ENCODE results near the gene DUS4L.

DUS4L gene

DNA sequence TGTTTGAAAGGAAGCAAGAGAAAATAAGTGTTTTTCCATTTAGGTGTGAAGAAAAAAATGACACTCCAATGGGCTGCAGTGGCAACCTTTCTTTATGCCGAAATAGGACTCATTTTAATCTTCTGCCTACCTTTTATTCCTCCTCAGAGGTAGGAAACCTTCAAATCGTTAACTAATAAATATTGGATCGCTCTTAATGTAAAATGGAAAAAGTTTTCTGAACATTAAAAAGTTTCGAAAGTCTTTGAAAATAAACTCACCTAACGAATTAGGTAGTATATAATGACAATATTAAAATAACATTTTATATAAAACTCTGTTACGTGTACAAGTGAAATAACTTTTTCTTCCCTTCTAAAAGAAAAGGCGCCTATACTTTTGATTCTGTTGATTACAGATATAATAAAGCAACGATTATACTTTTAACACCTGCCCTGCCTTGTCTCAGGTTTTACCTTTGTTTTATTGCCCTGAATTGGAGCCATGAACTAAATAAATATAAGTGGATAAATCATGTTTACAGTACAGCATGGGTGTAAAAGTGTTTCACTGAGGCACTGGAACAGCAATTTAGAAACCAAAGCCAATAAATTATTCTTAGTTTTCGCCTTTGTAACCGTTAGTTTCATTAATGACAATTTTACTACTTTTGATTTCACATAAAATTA, 17.1 kb downstream of the DUS4L start:
- DNase-seq, result no peak

DNA sequence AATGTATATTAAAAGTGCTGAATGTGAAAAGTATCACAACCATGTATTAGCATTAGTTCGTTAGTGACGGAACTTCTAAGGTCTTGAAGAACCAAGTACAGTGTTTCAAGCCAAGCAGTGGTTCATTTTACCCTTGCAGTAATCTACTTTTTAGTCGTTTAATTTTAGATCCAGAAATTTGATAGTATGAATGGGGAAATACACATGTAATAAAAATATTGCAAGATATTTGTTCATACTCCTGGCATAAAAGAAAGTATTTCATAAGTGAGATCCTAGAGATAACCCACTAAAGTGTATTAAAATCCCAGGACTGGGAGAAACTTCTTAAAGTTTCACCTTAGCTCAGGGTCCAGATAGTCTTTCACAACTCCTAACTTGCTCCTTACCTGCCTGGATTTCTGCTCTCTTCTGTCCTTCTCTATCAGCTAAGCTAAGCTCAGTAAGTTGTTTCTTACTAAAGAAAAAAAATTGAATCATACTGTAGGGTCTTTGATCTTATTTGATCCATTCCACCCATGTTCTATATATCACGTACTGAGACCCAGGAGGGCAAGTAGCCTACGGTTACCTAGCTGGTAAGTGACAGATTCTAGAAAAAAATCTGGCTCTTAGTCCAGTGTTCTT, 17.7 kb downstream of the DUS4L start:
- DNase-seq, result no peak

DNA sequence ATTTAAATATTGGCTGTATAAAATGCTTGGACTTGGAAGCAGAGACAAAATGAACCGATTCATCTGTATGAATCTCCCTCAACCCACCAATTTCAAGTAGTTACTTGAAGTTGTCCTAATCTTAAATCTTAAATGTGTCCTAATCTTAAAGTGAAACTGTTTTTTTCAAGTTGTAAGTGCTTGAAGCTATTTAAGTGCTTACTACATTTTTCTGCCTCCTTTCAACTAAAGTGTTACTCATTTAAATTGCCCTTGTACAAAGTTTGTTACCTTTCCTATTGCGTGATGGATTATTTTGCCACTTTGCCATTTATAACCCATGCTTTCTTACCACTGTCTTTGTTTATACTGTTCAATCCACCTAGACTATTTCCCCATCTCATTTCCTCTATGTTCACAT, 19.1 kb downstream of the DUS4L start:
- DNase-seq, result no peak

- DNase-seq, result no peak
These were observed 20.9 kb downstream of the DUS4L start for GRCh38 chr7:107584716-107585115.

DNA sequence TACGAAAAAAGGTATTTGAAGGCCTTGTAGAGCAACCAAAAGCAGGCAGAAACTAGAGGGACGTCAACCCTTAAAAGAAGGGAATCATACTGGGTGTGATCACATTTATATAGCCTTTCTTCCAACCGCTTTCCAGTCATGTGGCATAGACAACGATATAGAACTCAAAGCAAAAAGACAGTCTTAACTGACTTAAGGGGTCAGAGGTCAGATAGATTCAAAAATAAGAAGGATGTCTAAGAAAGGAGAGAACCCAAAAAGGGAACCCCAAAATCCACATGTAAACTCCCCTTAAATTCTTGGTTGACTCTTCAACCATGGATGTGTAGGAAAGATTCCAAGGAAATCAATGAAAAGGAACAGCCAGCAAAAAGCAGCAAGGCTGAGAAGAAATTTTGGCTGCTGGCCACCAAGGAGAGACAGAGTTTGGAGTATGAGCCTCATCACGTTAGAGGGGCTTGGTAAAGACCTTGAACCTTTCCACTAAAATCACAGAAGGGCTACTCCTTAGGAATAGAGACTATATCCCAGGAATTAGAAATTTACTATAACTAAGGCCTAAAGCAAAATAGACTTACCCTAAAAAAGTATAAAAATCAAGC, 24.9 kb downstream of the DUS4L start:
- no peak for DNase-seq

GRCh38 chr7:107591421-107591820, 27.6 kb downstream of the DUS4L start:
- no peak for DNase-seq

GRCh38 chr7:107592361-107593024, 28.7 kb downstream of the DUS4L start:
- no peak for DNase-seq

DNA sequence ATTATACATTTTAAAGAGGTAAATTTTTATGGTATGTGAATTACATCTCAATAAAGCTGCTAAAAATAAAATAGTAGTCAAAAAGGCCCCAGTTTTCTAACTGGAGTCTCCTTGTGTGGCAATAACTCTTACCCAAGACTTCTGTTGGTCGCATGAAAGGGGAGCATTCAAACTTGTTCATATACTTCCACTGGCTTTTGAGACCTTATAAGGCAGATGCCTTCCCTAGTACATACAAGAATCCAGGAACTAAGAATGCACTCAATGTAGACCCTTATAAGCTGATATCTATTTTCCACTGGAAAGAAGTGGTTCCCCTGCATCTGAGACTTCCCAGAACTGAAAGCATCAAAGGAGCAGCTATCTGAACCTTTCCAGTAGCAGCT, 29.2 kb downstream of the DUS4L start:
- DNase-seq, result no peak

DNA sequence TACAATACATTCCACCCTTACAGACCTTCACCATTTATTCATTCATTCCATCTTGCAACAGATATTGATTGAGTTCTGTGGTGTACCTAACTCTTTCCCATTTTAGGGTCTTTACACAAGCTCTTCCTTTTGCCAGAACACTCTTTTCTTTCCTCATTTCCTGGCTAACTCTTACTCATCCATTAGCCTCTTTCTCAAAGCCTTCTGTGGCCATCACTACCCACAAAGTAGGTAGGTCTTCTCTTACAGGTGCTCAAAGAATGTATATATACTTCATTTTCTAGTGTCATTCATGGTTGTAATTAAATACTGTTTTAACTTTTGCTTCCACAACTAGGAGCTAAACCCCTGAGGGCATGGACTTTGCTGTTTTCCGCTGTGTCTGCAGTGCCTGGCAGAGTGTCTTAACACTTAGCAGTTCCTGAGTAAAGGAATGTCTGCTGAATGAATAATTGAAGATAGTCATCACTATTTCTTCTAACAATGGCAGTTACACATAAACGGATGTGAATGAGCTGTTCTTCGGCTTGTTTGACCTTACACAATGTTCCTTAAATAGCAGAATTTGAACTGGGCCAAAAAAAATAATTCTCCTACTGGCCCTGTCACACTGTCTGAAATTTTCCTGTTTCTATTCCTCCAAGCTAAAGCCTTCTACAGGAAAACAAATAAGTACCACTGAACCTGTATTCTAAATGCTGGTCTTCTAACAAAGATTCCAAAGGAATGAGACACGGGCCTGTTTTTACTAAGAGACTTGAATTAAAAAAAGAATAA, 31.4 kb downstream of the DUS4L start:
- DNase-seq, result no peak

DNA sequence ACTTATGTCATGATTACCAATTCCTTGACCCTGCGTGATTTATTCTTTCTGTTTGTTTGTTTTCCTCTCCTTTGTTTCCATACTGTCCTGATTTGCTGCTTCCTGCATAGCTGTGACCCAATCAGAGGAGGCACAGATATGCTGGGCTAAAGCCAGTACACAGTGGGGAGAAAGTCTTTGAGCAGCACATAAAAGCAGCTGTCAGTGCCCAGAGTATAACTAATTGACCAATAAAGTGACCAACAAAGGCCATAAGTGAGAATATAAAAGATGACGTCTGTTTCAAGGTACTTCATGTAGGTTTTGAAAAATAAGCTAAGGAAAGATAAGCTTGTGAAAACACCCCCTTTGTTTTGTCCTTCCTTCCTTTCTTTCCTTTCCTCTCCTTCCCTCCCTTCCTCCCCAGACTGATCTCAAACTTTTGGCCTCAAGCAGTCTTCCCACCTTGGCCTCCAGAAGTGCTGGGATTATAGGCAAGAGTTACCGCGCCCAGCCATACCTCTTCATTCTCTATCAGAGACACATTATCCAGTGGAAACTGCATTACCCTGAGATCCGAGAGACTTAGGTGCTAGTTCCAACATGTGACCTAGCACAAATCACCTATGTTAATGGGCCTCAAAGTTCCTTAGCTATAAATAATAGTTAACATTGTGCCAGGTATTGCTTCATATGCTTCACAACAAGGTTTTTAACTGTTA, 33.3 kb downstream of the DUS4L start:
- DNase-seq, result no peak

GRCh38 chr7:107597582-107597916, 33.8 kb downstream of the DUS4L start:
- DNase-seq, result no peak

- no peak for DNase-seq
These were observed 34.2 kb downstream of the DUS4L start for GRCh38 chr7:107597953-107598352.

DNA sequence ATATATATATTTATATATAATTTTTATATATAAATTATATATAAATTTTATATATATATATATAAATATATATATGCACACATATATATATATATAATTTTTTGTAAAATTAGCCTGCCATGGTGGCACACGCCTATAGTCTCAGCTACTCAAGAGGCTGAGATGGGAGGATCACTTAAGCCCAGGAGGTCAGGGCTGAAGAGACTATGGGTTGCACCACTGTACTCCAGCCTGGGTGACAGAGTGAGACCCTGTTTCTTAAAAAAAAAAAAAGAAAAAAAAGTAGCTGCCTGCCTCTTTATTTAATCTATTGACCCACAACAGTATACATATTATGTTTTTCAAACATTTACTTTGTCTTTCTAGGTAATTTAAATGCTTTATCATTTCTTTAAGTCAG, 35.5 kb downstream of the DUS4L start:
- no peak for DNase-seq

DNA sequence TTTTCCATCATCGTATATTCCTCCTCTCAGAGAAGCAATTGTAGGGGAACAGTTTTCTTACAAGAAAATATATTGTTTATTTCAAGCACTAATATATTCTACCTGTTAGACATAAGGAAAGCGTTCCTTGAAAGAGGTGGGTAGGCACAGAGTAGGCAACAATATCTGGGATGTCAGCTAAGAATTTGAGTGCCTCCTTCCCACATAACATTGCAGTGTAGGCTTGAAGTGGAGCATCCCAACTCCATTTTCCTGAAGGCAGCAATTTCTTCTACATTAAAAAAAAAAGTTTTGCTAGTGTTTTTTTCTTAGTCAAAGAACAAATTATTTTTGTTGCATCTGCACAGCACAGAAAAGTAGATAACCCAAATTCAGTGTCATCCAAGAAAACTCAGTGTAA, 37.0 kb downstream of the DUS4L start:
- no peak for DNase-seq

GRCh38 chr7:107605218-107605815, 41.5 kb downstream of the DUS4L start:
- no peak for DNase-seq

DNA sequence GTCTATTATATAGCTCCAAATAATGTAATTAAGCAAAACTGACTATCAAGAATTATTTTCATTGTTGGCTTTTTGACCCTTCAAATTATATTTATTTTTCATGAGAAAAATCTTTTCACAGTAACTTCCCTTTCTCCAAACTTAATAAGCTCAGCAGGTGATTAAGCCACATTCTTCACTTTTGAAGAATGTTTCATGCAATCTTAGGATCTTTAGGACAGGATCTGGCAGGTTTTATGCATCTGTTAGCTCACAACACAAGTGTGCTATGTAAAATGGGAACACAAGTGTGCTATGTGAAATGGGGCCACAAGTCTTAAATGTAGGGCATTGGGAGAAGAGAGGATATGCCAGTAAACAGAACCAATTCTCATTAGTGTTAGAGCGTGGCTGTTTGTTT, 42.5 kb downstream of the DUS4L start:
- no peak for DNase-seq

DNA sequence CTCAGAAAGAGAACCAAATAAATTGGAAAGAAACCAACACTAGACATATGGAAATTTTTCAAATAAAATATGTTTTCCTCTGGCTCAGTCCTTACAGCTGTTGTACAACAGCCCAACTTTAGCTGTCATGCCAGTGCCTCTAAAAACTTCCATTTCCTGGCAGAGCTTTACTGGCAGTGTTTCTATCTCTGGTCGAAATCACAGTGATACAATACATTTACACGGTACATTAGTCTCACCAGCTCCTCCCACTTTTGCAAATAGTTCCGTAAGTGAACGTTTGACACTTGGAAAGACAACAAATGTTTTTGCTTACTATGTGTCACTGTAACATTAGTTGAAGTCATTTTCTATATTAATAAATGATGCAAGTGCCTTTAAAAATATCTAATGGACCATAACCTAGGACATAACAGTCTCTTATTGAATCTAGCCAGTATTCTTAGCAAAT, 46.1 kb downstream of the DUS4L start:
- no peak for DNase-seq

DNA sequence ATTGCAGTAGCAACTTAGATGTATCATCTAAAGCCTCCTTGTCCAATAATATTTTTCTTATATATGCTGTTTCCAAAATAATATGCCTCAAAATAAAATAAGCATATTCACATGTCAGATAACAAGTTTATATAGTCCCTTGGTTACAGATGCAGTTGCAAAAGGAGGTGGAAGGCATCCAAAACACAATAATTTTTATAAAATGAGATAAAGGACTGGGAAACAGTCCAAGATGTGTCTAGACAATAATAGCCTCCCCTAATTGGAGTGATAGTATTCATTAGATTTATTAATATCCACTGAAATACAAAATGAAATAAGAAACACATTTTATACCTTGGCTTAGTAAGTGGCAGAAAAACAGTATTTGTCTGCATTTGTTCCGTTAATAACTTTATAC, 46.6 kb downstream of the DUS4L start:
- no peak for DNase-seq

DNA sequence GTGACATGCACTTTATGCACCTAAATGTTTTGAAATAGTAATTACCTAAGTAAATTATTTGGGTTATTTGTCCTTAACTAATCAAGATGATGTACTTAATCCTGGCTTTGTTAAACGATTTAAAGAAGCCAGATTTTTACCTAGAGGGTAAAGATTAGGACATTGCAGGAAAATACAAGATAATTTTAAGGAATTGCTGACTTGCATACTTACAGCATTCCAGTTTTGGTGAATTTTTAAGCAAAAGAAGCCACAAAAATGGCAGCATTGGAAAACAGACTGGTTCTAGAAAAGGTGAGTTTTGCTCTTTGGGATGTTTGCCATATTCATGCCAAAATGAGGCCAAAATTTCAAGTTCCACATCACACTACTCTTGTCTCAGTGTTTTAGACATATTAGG, 49.7 kb downstream of the DUS4L start:
- no peak for DNase-seq

- no peak for DNase-seq
These were observed 50.2 kb downstream of the DUS4L start for GRCh38 chr7:107613948-107614347.

DNA sequence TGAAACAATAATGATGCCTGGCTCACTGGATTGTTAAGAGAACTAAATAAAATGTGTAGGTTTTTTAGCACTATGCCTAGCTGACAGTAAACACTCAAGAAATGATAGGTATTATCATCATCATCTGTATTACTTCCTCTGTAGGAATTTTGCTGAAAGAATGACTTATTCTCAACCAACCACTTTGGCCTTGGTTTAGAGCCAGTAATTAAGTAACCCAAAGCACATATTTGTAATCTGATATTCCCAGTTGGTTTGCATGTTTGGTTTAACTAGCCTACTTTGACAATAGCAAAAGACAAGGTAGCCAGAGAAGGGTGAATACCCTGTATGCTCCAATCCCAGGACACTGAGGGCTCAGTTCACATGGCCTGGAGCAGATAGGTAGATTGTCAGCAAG, 50.7 kb downstream of the DUS4L start:
- no peak for DNase-seq

Measured in CD4-positive, alpha-beta T cell treated with Interleukin-4 for 1 hour (primary cell).